ENCODE results near the gene ANGPTL3.

DNA sequence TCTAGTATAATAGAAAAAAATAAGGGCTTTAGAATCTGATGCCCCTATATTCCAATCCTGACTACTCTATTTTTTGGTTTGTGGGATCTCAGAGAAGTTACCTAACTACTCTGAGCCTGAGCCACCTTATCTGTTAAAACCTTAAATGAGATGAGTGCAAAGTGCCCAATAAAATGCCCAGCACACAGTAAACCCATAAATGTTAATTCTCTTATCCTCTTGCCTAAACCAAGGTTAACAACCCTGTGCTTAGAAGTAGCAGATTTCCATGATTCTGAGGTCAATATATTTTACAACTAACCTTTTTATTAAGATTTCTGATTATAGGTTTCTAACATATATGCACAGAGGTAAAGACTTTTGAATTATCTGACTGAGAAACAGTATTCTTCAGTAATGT, 55.1 kb downstream of the ANGPTL3 start:
- TF ChIP-seq SRF (IDR thresholded peaks at IDR 0.05; ENCODE audit: low read depth, low read length) (no peak), CHD2 (IDR thresholded peaks at IDR 0.05; ENCODE audit: low read depth, low read length) (no peak), ZNF510 (CRISPR knock-in tag; IDR thresholded peaks at IDR 0.05; ENCODE audit: low read depth) (no peak), MYC (CRISPR knock-in tag; IDR thresholded peaks at IDR 0.05; ENCODE audit: borderline replicate concordance) (no peak)
- TF ChIP-seq, protein P1, sequence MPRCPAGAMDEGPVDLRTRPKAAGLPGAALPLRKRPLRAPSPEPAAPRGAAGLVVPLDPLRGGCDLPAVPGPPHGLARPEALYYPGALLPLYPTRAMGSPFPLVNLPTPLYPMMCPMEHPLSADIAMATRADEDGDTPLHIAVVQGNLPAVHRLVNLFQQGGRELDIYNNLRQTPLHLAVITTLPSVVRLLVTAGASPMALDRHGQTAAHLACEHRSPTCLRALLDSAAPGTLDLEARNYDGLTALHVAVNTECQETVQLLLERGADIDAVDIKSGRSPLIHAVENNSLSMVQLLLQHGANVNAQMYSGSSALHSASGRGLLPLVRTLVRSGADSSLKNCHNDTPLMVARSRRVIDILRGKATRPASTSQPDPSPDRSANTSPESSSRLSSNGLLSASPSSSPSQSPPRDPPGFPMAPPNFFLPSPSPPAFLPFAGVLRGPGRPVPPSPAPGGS (CRISPR knock-in tag; IDR thresholded peaks at IDR 0.05) = no peak
- TF ChIP-seq, protein P2, sequence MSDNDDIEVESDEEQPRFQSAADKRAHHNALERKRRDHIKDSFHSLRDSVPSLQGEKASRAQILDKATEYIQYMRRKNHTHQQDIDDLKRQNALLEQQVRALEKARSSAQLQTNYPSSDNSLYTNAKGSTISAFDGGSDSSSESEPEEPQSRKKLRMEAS (IDR thresholded peaks at IDR 0.05) = no peak
- TF ChIP-seq, protein P3, sequence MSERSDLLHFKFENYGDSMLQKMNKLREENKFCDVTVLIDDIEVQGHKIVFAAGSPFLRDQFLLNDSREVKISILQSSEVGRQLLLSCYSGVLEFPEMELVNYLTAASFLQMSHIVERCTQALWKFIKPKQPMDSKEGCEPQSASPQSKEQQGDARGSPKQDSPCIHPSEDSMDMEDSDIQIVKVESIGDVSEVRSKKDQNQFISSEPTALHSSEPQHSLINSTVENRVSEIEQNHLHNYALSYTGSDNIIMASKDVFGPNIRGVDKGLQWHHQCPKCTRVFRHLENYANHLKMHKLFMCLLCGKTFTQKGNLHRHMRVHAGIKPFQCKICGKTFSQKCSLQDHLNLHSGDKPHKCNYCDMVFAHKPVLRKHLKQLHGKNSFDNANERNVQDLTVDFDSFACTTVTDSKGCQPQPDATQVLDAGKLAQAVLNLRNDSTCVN (CRISPR knock-in tag; IDR thresholded peaks at IDR 0.05; ENCODE audit: borderline replicate concordance) = no peak
